ENCODE results near the gene TMTC1. TPM values are rescaled to one million over a fixed set of nuclear protein-coding genes. Genes with fewer than 3 reads are reported as not detected.

Gene TMTC1
- total and polyA plus RNA-seq, 2 experiments from 2014 or later, result 4.8 to 24.3 TPM

DNA sequence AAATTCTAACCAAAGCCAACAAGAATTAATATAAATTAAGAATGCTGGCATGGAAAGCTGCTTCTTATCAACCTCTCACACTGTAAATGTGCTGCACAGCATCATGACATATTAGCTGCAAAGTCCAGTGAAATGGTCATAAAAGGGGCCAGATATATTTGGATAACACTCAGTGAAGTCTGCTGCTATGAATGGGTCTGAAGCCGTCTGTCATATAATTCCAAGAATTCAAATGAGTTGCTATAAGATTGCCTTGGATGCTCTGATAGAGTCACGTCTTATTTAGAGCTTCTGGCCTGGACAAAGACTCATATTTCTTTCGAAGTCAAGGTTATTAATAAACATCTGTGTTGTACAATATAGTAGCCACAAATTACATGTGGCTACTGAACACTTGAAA, 231.9 kb downstream of the TMTC1 start (continued):
- TF ChIP-seq, protein P1, sequence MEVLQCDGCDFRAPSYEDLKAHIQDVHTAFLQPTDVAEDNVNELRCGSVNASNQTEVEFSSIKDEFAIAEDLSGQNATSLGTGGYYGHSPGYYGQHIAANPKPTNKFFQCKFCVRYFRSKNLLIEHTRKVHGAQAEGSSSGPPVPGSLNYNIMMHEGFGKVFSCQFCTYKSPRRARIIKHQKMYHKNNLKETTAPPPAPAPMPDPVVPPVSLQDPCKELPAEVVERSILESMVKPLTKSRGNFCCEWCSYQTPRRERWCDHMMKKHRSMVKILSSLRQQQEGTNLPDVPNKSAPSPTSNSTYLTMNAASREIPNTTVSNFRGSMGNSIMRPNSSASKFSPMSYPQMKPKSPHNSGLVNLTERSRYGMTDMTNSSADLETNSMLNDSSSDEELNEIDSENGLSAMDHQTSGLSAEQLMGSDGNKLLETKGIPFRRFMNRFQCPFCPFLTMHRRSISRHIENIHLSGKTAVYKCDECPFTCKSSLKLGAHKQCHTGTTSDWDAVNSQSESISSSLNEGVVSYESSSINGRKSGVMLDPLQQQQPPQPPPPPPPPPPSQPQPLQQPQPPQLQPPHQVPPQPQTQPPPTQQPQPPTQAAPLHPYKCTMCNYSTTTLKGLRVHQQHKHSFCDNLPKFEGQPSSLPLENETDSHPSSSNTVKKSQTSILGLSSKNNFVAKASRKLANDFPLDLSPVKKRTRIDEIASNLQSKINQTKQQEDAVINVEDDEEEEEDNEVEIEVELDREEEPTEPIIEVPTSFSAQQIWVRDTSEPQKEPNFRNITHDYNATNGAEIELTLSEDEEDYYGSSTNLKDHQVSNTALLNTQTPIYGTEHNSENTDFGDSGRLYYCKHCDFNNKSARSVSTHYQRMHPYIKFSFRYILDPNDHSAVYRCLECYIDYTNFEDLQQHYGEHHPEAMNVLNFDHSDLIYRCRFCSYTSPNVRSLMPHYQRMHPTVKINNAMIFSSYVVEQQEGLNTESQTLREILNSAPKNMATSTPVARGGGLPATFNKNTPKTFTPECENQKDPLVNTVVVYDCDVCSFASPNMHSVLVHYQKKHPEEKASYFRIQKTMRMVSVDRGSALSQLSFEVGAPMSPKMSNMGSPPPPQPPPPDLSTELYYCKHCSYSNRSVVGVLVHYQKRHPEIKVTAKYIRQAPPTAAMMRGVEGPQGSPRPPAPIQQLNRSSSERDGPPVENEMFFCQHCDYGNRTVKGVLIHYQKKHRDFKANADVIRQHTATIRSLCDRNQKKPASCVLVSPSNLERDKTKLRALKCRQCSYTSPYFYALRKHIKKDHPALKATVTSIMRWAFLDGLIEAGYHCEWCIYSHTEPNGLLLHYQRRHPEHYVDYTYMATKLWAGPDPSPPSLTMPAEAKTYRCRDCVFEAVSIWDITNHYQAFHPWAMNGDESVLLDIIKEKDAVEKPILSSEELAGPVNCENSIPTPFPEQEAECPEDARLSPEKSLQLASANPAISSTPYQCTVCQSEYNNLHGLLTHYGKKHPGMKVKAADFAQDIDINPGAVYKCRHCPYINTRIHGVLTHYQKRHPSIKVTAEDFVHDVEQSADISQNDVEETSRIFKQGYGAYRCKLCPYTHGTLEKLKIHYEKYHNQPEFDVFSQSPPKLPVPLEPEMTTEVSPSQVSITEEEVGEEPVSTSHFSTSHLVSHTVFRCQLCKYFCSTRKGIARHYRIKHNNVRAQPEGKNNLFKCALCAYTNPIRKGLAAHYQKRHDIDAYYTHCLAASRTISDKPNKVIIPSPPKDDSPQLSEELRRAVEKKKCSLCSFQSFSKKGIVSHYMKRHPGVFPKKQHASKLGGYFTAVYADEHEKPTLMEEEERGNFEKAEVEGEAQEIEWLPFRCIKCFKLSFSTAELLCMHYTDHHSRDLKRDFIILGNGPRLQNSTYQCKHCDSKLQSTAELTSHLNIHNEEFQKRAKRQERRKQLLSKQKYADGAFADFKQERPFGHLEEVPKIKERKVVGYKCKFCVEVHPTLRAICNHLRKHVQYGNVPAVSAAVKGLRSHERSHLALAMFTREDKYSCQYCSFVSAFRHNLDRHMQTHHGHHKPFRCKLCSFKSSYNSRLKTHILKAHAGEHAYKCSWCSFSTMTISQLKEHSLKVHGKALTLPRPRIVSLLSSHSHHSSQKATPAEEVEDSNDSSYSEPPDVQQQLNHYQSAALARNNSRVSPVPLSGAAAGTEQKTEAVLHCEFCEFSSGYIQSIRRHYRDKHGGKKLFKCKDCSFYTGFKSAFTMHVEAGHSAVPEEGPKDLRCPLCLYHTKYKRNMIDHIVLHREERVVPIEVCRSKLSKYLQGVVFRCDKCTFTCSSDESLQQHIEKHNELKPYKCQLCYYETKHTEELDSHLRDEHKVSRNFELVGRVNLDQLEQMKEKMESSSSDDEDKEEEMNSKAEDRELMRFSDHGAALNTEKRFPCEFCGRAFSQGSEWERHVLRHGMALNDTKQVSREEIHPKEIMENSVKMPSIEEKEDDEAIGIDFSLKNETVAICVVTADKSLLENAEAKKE (CRISPR knock-in tag; IDR thresholded peaks at IDR 0.05), result no peak
- TF ChIP-seq NANOG (IDR thresholded peaks at IDR 0.05; ENCODE audit: borderline replicate concordance), result no peak
- TF ChIP-seq STAT1 (IDR thresholded peaks at IDR 0.05; ENCODE audit: unreplicated experiment), result no peak
- TF ChIP-seq EZH2phosphoT487 (IDR thresholded peaks at IDR 0.05; ENCODE audit: unreplicated experiment), result no peak

DNA sequence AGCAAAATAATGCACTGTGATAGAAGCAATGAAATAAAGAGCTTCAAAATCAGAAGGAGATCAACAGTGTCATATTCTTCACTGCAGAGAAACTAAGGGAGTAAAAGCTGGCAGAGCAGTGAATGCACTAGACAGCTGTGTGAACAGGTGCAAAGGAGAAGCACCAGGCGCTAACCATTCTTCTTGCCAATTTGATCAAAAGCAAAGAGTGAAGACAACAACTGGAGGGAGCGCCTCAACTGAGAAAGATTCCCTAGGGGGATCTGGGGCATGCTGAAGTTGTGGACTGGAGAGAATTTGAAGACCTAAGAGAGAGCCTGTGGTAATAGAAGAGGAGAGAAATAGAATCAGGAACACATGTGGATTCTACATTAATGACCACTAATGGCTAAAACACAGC, 235.9 kb downstream of the TMTC1 start:
- no peaks in the 10 kb centered on the region for H3K79me2 ChIP-seq (replicated peaks; ENCODE audit: insufficient read depth)
- Mint-ChIP-seq H3K9me3 (no peaks in the 10 kb centered on the region), H3K4me1 (peaks cover 35% of the 10 kb centered on the region), H3K27ac (no peak overlapping the region), H3K4me3 (no peak overlapping the region), H3K36me3 (ENCODE audit: low read depth) (peaks cover 10% of the 10 kb centered on the region; the same call in 2 of the 3 replicates), H3K27me3 (ENCODE audit: insufficient read depth, low read depth, poor library complexity) (peaks cover 5% of the 10 kb centered on the region)
- H3K4me1 ChIP-seq (ENCODE audit: insufficient read depth), result peaks cover 13% of the 10 kb centered on the region
- no peaks in the 10 kb centered on the region for H3K27me3 ChIP-seq (ENCODE audit: insufficient read depth)
- no peak for DNase-seq (ENCODE audit: low spot score)
- no peaks in the 10 kb centered on the region for H3F3A ChIP-seq (replicated peaks; ENCODE audit: low read depth)
- no peaks in the 10 kb centered on the region for H4K20me1 ChIP-seq (replicated peaks; ENCODE audit: insufficient read depth)
- H3K36me3 ChIP-seq (ENCODE audit: insufficient read depth), result no peaks in the 10 kb centered on the region
- no peak overlapping the region for H3K27ac ChIP-seq (ENCODE audit: low read depth)
- no peak overlapping the region for H3K4me2 ChIP-seq
- no peaks in the 10 kb centered on the region for H3K9me2 ChIP-seq (ENCODE audit: insufficient read depth)
- no peak overlapping the region for H3K4me3 ChIP-seq
- no peak for ATAC-seq
- H2AFZ ChIP-seq, result no peak overlapping the region
- TF ChIP-seq ETS1 (IDR thresholded peaks at IDR 0.05) (no peak), EZH2 (IDR thresholded peaks at IDR 0.05; ENCODE audit: low read depth, unreplicated experiment) (no peak), CREB1 (CRISPR knock-in tag; IDR thresholded peaks at IDR 0.05; ENCODE audit: low read depth) (no peak), ZNF114 (CRISPR knock-in tag; IDR thresholded peaks at IDR 0.05) (no peak), NANOG (IDR thresholded peaks at IDR 0.05; ENCODE audit: borderline replicate concordance) (no peak), EZH2phosphoT487 (IDR thresholded peaks at IDR 0.05; ENCODE audit: unreplicated experiment) (no peak)
- TF ChIP-seq, protein P1 (CRISPR knock-in tag; IDR thresholded peaks at IDR 0.05), result no peak
